ENCODE results near the gene TRIM44. TPM values are rescaled to one million over a fixed set of nuclear protein-coding genes. Genes with fewer than 3 reads are reported as not detected.

TRIM44 gene
- polyA plus RNA-seq, 2 of the 4 experiments (the other 2 are of a cell fraction) = 19.3 to 70.4 TPM

DNA sequence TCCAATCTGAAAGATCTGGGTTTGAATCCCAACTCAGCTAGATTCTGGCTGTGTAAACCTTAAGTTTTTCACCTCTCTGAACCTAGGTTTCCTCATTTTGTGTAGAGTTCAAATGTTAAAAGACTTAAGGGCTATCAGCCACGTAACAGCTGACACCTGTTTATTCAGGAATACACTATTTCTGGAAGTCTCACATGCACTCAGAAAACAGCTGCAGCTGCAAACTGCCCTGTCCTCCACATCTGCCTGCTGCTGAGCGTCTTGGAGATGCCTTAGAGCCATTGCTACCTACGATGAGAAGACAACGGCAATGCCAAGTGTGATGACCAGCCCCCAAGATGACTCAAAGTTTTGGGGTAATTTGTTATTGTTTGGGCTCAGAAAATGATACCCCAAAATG lies 6.7 kb upstream of the TRIM44 start:
- H3K4me1 ChIP-seq = no peaks in the 10 kb centered on the region
- FAIRE-seq = no peak
- POLR2A ChIA-PET = no interaction called here
- no peak overlapping the region for H3K4me3 ChIP-seq
- TF ChIP-seq RARB (CRISPR knock-in tag; IDR thresholded peaks at IDR 0.05) (no peak), MAX (IDR thresholded peaks at IDR 0.05) (no peak)
- TF ChIP-seq, protein P1, sequence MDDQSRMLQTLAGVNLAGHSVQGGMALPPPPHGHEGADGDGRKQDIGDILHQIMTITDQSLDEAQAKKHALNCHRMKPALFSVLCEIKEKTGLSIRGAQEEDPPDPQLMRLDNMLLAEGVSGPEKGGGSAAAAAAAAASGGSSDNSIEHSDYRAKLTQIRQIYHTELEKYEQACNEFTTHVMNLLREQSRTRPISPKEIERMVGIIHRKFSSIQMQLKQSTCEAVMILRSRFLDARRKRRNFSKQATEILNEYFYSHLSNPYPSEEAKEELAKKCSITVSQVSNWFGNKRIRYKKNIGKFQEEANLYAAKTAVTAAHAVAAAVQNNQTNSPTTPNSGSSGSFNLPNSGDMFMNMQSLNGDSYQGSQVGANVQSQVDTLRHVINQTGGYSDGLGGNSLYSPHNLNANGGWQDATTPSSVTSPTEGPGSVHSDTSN (IDR thresholded peaks at IDR 0.05) = no peak
- DNase-seq (ENCODE audit: low read depth in 1 of 2, low spot score in 1 of 2) = no peak
- no peak overlapping the region for H3K27ac ChIP-seq
- CTCF ChIA-PET = interaction anchor here (1.1 to 1.3 kb wide), 3 partner anchors 65 to 168 kb away, joined by 3 read pairs; no protein-coding TSS in a partner anchor
- H3K4me2 ChIP-seq = no peak overlapping the region
- ATAC-seq = no peak
- 57% methylated on average over 4 of the region's 4 CpGs for WGBS (ENCODE audit: missing lambda C conversion rate)
- H3K9me3 ChIP-seq = no peaks in the 10 kb centered on the region

DNA sequence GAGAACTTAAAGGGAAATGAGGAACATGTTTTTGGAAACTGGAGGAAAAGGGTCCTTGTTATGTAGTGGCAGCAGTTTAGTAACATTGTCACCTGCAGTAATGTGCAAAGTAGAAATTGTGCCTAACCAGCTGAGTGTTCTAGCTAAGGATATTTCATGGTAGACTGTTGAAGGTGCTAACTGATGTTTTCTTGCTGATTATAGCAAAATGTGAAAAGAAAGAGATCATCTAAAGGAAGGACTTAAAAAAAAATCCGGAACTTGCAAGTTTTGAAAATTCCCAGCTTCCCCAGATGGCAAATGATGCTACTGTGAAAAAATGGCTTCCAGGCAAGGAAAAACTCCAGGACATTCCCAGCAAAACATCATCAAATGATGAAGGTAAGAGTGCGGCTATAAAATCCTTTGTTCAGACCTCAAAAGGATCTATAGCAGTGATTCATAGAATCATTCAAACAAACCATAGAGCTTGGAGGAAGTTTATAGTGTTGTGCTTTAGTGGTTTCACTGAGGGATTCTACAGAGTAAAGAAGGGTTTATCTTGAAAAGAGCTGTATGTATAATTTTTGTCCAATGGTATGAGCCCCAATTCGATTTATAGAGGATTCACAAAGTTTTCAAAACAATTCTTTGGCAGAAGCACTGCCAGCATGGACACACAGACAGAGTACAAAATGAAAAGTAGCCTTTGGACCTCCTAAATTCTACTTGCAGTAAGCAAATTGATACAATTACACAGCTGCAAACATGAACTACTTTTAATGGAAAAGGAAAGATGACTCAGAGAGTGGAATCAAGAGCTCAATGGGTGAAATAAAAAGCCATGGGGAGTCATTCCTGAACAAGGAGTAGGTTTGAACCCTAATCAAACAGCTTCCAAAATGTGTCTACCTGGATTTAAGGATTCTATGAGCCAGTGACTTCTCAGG lies 4.3 kb upstream of the TRIM44 start:
- no peak for ATAC-seq
- H3K4me2 ChIP-seq = no peak overlapping the region
- POLR2A ChIA-PET = interaction anchor here (0.6 kb wide), 1 partner anchor 72 kb away, joined by 4 read pairs; no protein-coding TSS in a partner anchor
- peaks cover 2% of the 10 kb centered on the region; the same call in 1 of the 3 replicates for H3K9me3 ChIP-seq
- TF ChIP-seq, protein P2, sequence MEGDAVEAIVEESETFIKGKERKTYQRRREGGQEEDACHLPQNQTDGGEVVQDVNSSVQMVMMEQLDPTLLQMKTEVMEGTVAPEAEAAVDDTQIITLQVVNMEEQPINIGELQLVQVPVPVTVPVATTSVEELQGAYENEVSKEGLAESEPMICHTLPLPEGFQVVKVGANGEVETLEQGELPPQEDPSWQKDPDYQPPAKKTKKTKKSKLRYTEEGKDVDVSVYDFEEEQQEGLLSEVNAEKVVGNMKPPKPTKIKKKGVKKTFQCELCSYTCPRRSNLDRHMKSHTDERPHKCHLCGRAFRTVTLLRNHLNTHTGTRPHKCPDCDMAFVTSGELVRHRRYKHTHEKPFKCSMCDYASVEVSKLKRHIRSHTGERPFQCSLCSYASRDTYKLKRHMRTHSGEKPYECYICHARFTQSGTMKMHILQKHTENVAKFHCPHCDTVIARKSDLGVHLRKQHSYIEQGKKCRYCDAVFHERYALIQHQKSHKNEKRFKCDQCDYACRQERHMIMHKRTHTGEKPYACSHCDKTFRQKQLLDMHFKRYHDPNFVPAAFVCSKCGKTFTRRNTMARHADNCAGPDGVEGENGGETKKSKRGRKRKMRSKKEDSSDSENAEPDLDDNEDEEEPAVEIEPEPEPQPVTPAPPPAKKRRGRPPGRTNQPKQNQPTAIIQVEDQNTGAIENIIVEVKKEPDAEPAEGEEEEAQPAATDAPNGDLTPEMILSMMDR (IDR thresholded peaks at IDR 0.05) = no peak
- TF ChIP-seq HOXB13 (CRISPR knock-in tag; IDR thresholded peaks at IDR 0.05; ENCODE audit: low read depth) (no peak), MAFK (IDR thresholded peaks at IDR 0.05; ENCODE audit: partially characterized antibody) (peak; percentile 54), TFCP2L1 (CRISPR knock-in tag; IDR thresholded peaks at IDR 0.05) (no peak)
- no peak for FAIRE-seq
- 45% methylated on average over 3 of the region's 3 CpGs for WGBS (ENCODE audit: missing lambda C conversion rate)
- no peak overlapping the region for H3K27ac ChIP-seq
- H3K4me1 ChIP-seq = peaks cover 8% of the 10 kb centered on the region; the same call in 1 of the 3 replicates
- no peak for DNase-seq (ENCODE audit: low read depth in 1 of 2, low spot score in 1 of 2)
- H3K4me3 ChIP-seq = no peak overlapping the region
- CTCF ChIA-PET = interaction anchor here (0.7 to 1.4 kb wide), 4 partner anchors 10 to 39 kb away, joined by 3 to 5 read pairs (median 4); no protein-coding TSS in a partner anchor

DNA sequence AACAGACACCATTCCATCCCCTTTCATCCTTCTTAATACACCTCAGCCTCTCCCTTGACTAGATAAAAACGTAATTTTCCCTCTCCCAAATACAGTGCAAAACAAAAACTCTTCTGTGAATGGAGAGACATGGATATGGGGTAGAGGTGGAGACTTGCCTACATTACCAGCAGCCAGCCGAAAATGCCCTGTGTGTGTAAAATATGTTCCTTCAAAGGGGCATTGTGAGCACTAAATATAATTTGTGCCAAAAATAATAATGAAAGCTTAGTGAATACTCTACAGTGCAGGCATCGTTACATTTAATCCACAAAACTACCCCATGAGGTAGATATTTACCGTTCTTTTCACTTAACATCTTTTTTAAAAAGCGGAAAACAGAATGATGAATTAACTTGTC lies 1.0 kb upstream of the TRIM44 start:
- DNase-seq (ENCODE audit: low read depth in 1 of 2, low spot score in 1 of 2) (no peak), ATAC-seq (no peak), FAIRE-seq (no peak)
- Histone ChIP-seq H3K9me3 (peaks cover 28% of the 10 kb centered on the region), H3K4me2 (peak overlapping the region; percentile 96), H3K4me1 (peaks cover 11% of the 10 kb centered on the region; the same call in 1 of the 3 replicates), H3K4me3 (peak overlapping the region; percentile 70; the same call in 2 of the 3 replicates), H3K27ac (peak overlapping the region; percentile 95 to 96; a peak in 5 of 6 replicates)
- WGBS (ENCODE audit: missing lambda C conversion rate) = 77% methylated on average over 5 of the region's 5 CpGs
- CTCF ChIA-PET = interaction anchor here (1.0 to 1.8 kb wide), 2 partner anchors 42 to 53 kb away, joined by 3 to 4 read pairs; no protein-coding TSS in a partner anchor
- TF ChIP-seq SREBF2 (IDR thresholded peaks at IDR 0.05) = no peak
- no peak for TF ChIP-seq CHD4 (IDR thresholded peaks at IDR 0.05; ENCODE audit: borderline replicate concordance)
- no peak for TF ChIP-seq NPAS2 (CRISPR knock-in tag; IDR thresholded peaks at IDR 0.05; ENCODE audit: borderline replicate concordance)
- TF ChIP-seq GATA3 (IDR thresholded peaks at IDR 0.05; ENCODE audit: borderline replicate concordance) = no peak
- TF ChIP-seq, protein P1 (IDR thresholded peaks at IDR 0.05) = no peak
- TF ChIP-seq PHF8 (IDR thresholded peaks at IDR 0.05; ENCODE audit: borderline replicate concordance, low read depth) = no peak
- TF ChIP-seq SMC3 (IDR thresholded peaks at IDR 0.05) = no peak
- no peak for TF ChIP-seq NR3C1 (IDR thresholded peaks at IDR 0.05)
- TF ChIP-seq KDM5A (IDR thresholded peaks at IDR 0.05) = no peak
- no peak for TF ChIP-seq ZNF302 (CRISPR knock-in tag; IDR thresholded peaks at IDR 0.05)
- no peak for TF ChIP-seq RCOR1 (IDR thresholded peaks at IDR 0.05; ENCODE audit: low read depth, low read length)
- no peak for TF ChIP-seq USF2 (IDR thresholded peaks at IDR 0.05)
- TF ChIP-seq NFE2L2 (conservative IDR thresholded peaks at IDR 0.05; ENCODE audit: low read length) = no peak
- no peak for TF ChIP-seq RNF2 (IDR thresholded peaks at IDR 0.05; ENCODE audit: borderline replicate concordance, low read depth)
- no peak for TF ChIP-seq CBX2 (IDR thresholded peaks at IDR 0.05; ENCODE audit: borderline replicate concordance, low read depth)
- no peak for TF ChIP-seq MAX (IDR thresholded peaks at IDR 0.05)
- TF ChIP-seq HES2 (IDR thresholded peaks at IDR 0.05) = no peak
- no peak for TF ChIP-seq ESRRA (IDR thresholded peaks at IDR 0.05; ENCODE audit: borderline replicate concordance, low read length)
- no peak for TF ChIP-seq HDAC2 (IDR thresholded peaks at IDR 0.05)
- POLR2A ChIA-PET = no interaction called here

Measured in A549 (cell line).